GM10266 (cell line): Measurements from ENCODE around the gene SLC4A5.
A peak's percentile ranks its signal among the peaks of the same experiment; 100 is the strongest.

Experiments
- DNase-seq: peaks from one replicate; pipeline ENCODE4 v3.0.0; 2012; ENCODE audit errors: extremely low spot score
- CTCF ChIP-seq: IDR thresholded peaks from 2 replicates; pipeline ENCODE4 v1.5.1; 2012; ENCODE audit warnings: mild to moderate bottlenecking, low read depth; ENCODE audit not compliant: control insufficient read depth, insufficient read depth; ENCODE audit errors: missing control alignments

SLC4A5 gene

GRCh38 chr2:74297391-74297790 lies 45.8 kb downstream of the SLC4A5 start:
- no peak for TF ChIP-seq CTCF
- peak; percentile 21 for DNase-seq

GRCh38 chr2:74293191-74293991 lies 49.8 kb downstream of the SLC4A5 start:
- TF ChIP-seq CTCF = no peak

GRCh38 chr2:74292751-74293150 lies 50.5 kb downstream of the SLC4A5 start:
- no peak for DNase-seq
- TF ChIP-seq CTCF = no peak

More at GRCh38 chr2:74293191-74293991, 49.8 kb downstream of the SLC4A5 start:
- no peak for DNase-seq

- no peak for DNase-seq
- TF ChIP-seq CTCF = no peak
These were observed 51.2 kb downstream of the SLC4A5 start for GRCh38 chr2:74291886-74292621.

GRCh38 chr2:74291218-74291544 lies 52.0 kb downstream of the SLC4A5 start:
- no peak for DNase-seq
- TF ChIP-seq CTCF = no peak

- TF ChIP-seq CTCF = no peak
- DNase-seq = peak; percentile 26
These were observed 52.6 kb downstream of the SLC4A5 start for GRCh38 chr2:74290466-74291217.
